GM12878 (cell line): ENCODE measurements around the gene TUBAL3. TPM values are rescaled to one million over a fixed set of nuclear protein-coding genes. Genes with fewer than 3 reads are reported as not detected.

Experiments
- ATAC-seq: fragments of 200-7000 bp; cut with Tn5 transposase; 3 replicates; pipeline ENCODE4 v1.9.1; 2020; ENCODE audit warnings: mild to moderate bottlenecking, moderate library complexity
- BruUV-seq: library from RNA; stranded (reverse); fragments of 400-500 nt; replicated peaks from 2 replicates; lab custom pipeline; 2021; lab: Mats Ljungman, UMichigan
- CTCF ChIA-PET: fragments of 300-600 bp; sonication (Branson Sonifier 250); formaldehyde crosslinking; extraction: SDS; loops from one replicate; lab custom pipeline; 2021; ENCODE audit warnings: inconsistent platforms; lab: Yijun Ruan, JAX
- POLR2A ChIA-PET: fragments of 350-600 bp; formaldehyde crosslinking; extraction: SDS; loops from one replicate; lab custom pipeline; 2021; ENCODE audit warnings: inconsistent platforms; lab: Charles Lee
- RAD21 ChIA-PET: fragments of 300-600 bp; sonication (Branson Sonifier 250); formaldehyde crosslinking; loops from one replicate; lab custom pipeline; 2023; ENCODE audit warnings: antibody characterized with exemption; ENCODE audit not compliant: unreplicated experiment; lab: Charles Lee
- SMC1A ChIA-PET: fragments of 300-600 bp; sonication (Branson Sonifier 250); formaldehyde crosslinking; loops from one replicate; lab custom pipeline; 2023; ENCODE audit not compliant: unreplicated experiment, uncharacterized antibody; lab: Charles Lee
- DNase-seq: peaks from one replicate; pipeline ENCODE4 v3.0.0-alpha.2; 2011; ENCODE audit warnings: low read depth, low spot score
- FAIRE-seq: peaks from 3 replicates; lab custom pipeline; 2011; peaks lifted over from hg19 to GRCh38; lab: Jason Lieb, UNC
- H2AFZ ChIP-seq: 2 replicates; pipeline ENCODE4 v1.6.0; 2011; ENCODE audit warnings: low read depth, low read length, control low read depth; ENCODE audit not compliant: control insufficient read depth
- H3K27ac ChIP-seq: 2 replicates; pipeline ENCODE4 v1.5.1; 2011; ENCODE audit warnings: control low read depth; ENCODE audit not compliant: control insufficient read depth, insufficient read depth
- H3K27me3 ChIP-seq, 2 experiments: replicated peaks in 1 of 2; 2 replicates each; pipeline versions ENCODE4 v1.6.0 to v1.6.1; 2011; ENCODE audit warnings: low read length in 1 of 2; ENCODE audit not compliant: control insufficient read depth in 2 of 2, insufficient read depth in 2 of 2
- H3K36me3 ChIP-seq, 2 experiments: 2 replicates each; pipeline ENCODE4 v1.5.1; 2011; ENCODE audit warnings: low read length in 1 of 2; ENCODE audit not compliant: control insufficient read depth in 2 of 2, insufficient read depth in 2 of 2
- H3K4me1 ChIP-seq: 2 replicates; pipeline ENCODE4 v1.6.1; 2011; ENCODE audit warnings: mild to moderate bottlenecking, low read length, moderate library complexity, mixed read lengths; ENCODE audit not compliant: control insufficient read depth, insufficient read depth
- H3K4me2 ChIP-seq: 2 replicates; pipeline ENCODE4 v1.6.0; 2011; ENCODE audit warnings: control low read depth; ENCODE audit not compliant: control insufficient read depth, insufficient read depth
- H3K4me3 ChIP-seq: fragments of 200-600 bp; sonication (generic); 2 replicates; pipeline ENCODE4 v1.5.1; 2016
- H3K79me2 ChIP-seq: 2 replicates; pipeline ENCODE4 v1.6.0; 2011; ENCODE audit warnings: low read length; ENCODE audit not compliant: control insufficient read depth, insufficient read depth
- H3K9ac ChIP-seq: 2 replicates; pipeline ENCODE4 v1.8.0; 2011; ENCODE audit warnings: low read length, control low read depth, mixed read lengths; ENCODE audit not compliant: control insufficient read depth, insufficient read depth
- H3K9me3 ChIP-seq: replicated peaks from 3 replicates; pipeline ENCODE4 v1.5.1; 2011; ENCODE audit warnings: mild to moderate bottlenecking, low read length; ENCODE audit not compliant: control insufficient read depth, insufficient read depth
- H4K20me1 ChIP-seq: 2 replicates; pipeline ENCODE4 v1.6.0; 2011; ENCODE audit not compliant: control insufficient read depth, insufficient read depth
- FOXK2 ChIP-seq: fragments of 450-650 bp; IDR thresholded peaks from 2 replicates; pipeline ENCODE4 v1.6.1; 2017; ENCODE audit warnings: mild to moderate bottlenecking, moderate library complexity
- NKRF ChIP-seq: fragments of 450-650 bp; conservative IDR thresholded peaks from 2 replicates; pipeline ENCODE4 v1.6.1; 2017; ENCODE audit warnings: mild to moderate bottlenecking, moderate library complexity
- RB1 ChIP-seq: fragments of 450-650 bp; formaldehyde crosslinking; IDR thresholded peaks from 2 replicates; pipeline ENCODE4 v1.6.1; 2017; ENCODE audit warnings: mild to moderate bottlenecking, borderline replicate concordance
- SRF ChIP-seq, 2 experiments: IDR thresholded peaks; 2 replicates each; pipeline ENCODE4 v1.6.1; 2011; ENCODE audit warnings: low read depth in 2 of 2, low read length in 2 of 2, mild to moderate bottlenecking in 1 of 2, moderate library complexity in 1 of 2
- TAF1 ChIP-seq: IDR thresholded peaks from 2 replicates; pipeline ENCODE4 v1.6.1; 2011; ENCODE audit warnings: mild to moderate bottlenecking, low read depth, low read length, borderline replicate concordance
- WRNIP1 ChIP-seq: IDR thresholded peaks from 2 replicates; pipeline ENCODE4 v1.6.1; 2011; ENCODE audit warnings: low read depth, low read length, improper control_type of control experiment, borderline replicate concordance
- YY1 ChIP-seq: IDR thresholded peaks from 2 replicates; pipeline ENCODE4 v1.6.1; 2011; ENCODE audit warnings: low read depth, mild to moderate bottlenecking, low read length
- ZNF622 ChIP-seq: fragments of 450-650 bp; IDR thresholded peaks from 2 replicates; pipeline ENCODE4 v1.6.1; 2017; ENCODE audit warnings: mild to moderate bottlenecking, inconsistent platforms
- ZNF687 ChIP-seq: fragments of 450-650 bp; IDR thresholded peaks from 2 replicates; pipeline ENCODE4 v1.6.1; 2017; ENCODE audit warnings: mild to moderate bottlenecking, moderate library complexity
- whole genome bisulfite sequencing: methylation state at CpG from one replicate; pipeline ENCODE4 v1.1.6; 2016; ENCODE audit warnings: low lambda C conversion rate; ENCODE audit not compliant: insufficient replicate concordance, insufficient coverage; ENCODE audit errors: missing lambda C conversion rate; 5-methylcytosine and 5-hydroxymethylcytosine counted together
- in situ Hi-C: fragments of 300-500 bp; cut with MboI; formaldehyde crosslinking; loops from 9 replicates; pipeline ENCODE4 v1.14.3; 2018; ENCODE audit warnings: mixed read lengths
- intact Hi-C: fragments of 100-400 bp; cut with micrococcal nuclease; formaldehyde crosslinking; loops from one replicate; pipeline ENCODE4 v1.14.2; 2022; ENCODE audit not compliant: unreplicated experiment
- polyA plus RNA-seq, 11 experiments: library from polyadenylated mRNA; depleted of rRNA in 4 of 11; unstranded in 6 of 11; stranded (reverse) in 5 of 11; fragments of >200 nt; fragmentation: Nextera tagmentation in 4 of 11; fragmentation: Illumina TruSeq in 1 of 11; extraction: Ambion mirVana in 4 of 11; extraction: Trizol in 1 of 11; gene quantifications; 1 replicate in 1 of 11; 2 replicates in 10 of 11; pipeline versions ENCODE4 v1.2.1 to v1.2.3, GENCODE V29; 2011 to 2016; ENCODE audit warnings: inconsistent platforms in 2 of 11, missing spikeins in 2 of 11, low read depth in 1 of 11
- total RNA-seq, 4 experiments: library from RNA; depleted of rRNA in 3 of 4; stranded (reverse); fragments of >200 nt in 3 of 4; fragmentation: Illumina TruSeq in 1 of 4; extraction: Trizol in 1 of 4; gene quantifications; 2 replicates each; pipeline versions ENCODE4 v1.2.1 to v1.2.3, GENCODE V29; 2013 to 2021
- TF ChIP-seq, protein P1 (sequence below): fragments of 450-650 bp; IDR thresholded peaks from 2 replicates; pipeline ENCODE4 v1.6.1; 2014; ENCODE audit warnings: mild to moderate bottlenecking

The TUBAL3 gene
- total and polyA plus RNA-seq, 10 of the 15 experiments (the other 5 are each of a cell fraction or from before 2014, with no cell fraction given) = 0.03 to 0.06 TPM; not detected in 8

GRCh38 chr10:5448333-5449001 lies 43.8 kb upstream of the TUBAL3 start:
- intact Hi-C loops (loop anchor here (10.0 kb wide), 1 partner anchor 416 kb away; no protein-coding TSS in a partner anchor), in situ Hi-C loops (no loop called here)
- ATAC-seq (no peak), FAIRE-seq (no peak), DNase-seq (no peak)
- TF ChIP-seq WRNIP1 (no peak), ZNF687 (no peak), FOXK2 (no peak), ZNF622 (no peak), TAF1 (no peak), YY1 (no peak), NKRF (no peak), SRF (IDR thresholded peaks at IDR 0.05; ENCODE audit: low read depth in 2 of 2, low read length in 2 of 2) (no peak), RB1 (no peak)
- TF ChIP-seq, protein P1, sequence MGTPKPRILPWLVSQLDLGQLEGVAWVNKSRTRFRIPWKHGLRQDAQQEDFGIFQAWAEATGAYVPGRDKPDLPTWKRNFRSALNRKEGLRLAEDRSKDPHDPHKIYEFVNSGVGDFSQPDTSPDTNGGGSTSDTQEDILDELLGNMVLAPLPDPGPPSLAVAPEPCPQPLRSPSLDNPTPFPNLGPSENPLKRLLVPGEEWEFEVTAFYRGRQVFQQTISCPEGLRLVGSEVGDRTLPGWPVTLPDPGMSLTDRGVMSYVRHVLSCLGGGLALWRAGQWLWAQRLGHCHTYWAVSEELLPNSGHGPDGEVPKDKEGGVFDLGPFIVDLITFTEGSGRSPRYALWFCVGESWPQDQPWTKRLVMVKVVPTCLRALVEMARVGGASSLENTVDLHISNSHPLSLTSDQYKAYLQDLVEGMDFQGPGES = no peak
- ChIA-PET POLR2A (interaction anchor here (0.7 kb wide), 1 partner anchor 1626 kb away, joined by 7 read pairs; no protein-coding TSS in a partner anchor), RAD21 (interaction anchor here (1.1 to 11.0 kb wide), 2 partner anchors 134 to 174 kb away, joined by 3 to 136 read pairs; no protein-coding TSS in a partner anchor), SMC1A (interaction anchor here (0.7 to 2.2 kb wide), 7 partner anchors 133 to 1601 kb away, joined by 3 to 21 read pairs (median 4); no protein-coding TSS in a partner anchor), CTCF (interaction anchor here (2.3 to 18.0 kb wide), 3 partner anchors 14 to 177 kb away, joined by 8 to 535 read pairs (median 17); no protein-coding TSS in a partner anchor)
- Histone ChIP-seq H3K4me3 (no peak overlapping the region), H3K9me3 (no peaks in the 10 kb centered on the region), H3K9ac (no peak overlapping the region), H4K20me1 (no peaks in the 10 kb centered on the region), H3K36me3 (peaks cover 1 to 3% of the 10 kb centered on the region in 2 experiments; a peak in 3 of 4 replicates), H3K4me2 (no peak overlapping the region), H3K79me2 (no peaks in the 10 kb centered on the region; the same call in 1 of the 2 replicates), H3K4me1 (peaks cover 30% of the 10 kb centered on the region), H3K27me3 (no peaks in the 10 kb centered on the region), H2AFZ (no peak overlapping the region), H3K27ac (no peak overlapping the region)
- BruUV-seq = no TSS peak
- WGBS = 95% methylated on average over 3 of the region's 4 CpGs
